Measurements from ENCODE around the gene UMAD1. TPM values are rescaled to one million over a fixed set of nuclear protein-coding genes. Genes with fewer than 3 reads are reported as not detected.

Gene UMAD1
- total and polyA plus RNA-seq, 2 experiments from 2014 or later = 8.4 to 12.4 TPM

- TF ChIP-seq ZNF114 (CRISPR knock-in tag; IDR thresholded peaks at IDR 0.05) = no peak
Measured at GRCh38 chr7:7832518-7832917, 192.0 kb downstream of the UMAD1 start (continued).

- H3K4me1 Mint-ChIP-seq = peaks cover 31% of the 10 kb centered on the region
- no peak for TF ChIP-seq REST (IDR thresholded peaks at IDR 0.05; ENCODE audit: unreplicated experiment)
- TF ChIP-seq CREB1 (CRISPR knock-in tag; IDR thresholded peaks at IDR 0.05; ENCODE audit: low read depth) = no peak
- no peak for TF ChIP-seq EZH2phosphoT487 (IDR thresholded peaks at IDR 0.05; ENCODE audit: unreplicated experiment)
- peak; percentile 48 for ATAC-seq
Measured at GRCh38 chr7:7834761-7835160, 194.2 kb downstream of the UMAD1 start.

GRCh38 chr7:7841027-7841426, 200.5 kb downstream of the UMAD1 start:
- Mint-ChIP-seq H3K27ac (no peak overlapping the region), H3K9me3 (no peaks in the 10 kb centered on the region), H3K4me1 (peaks cover 15% of the 10 kb centered on the region), H3K27me3 (ENCODE audit: insufficient read depth, low read depth, poor library complexity) (peaks cover 4% of the 10 kb centered on the region), H3K4me3 (no peak overlapping the region), H3K36me3 (ENCODE audit: low read depth) (no peaks in the 10 kb centered on the region)
- Histone ChIP-seq H3K4me2 (no peak overlapping the region), H4K20me1 (replicated peaks; ENCODE audit: insufficient read depth) (no peaks in the 10 kb centered on the region), H3K4me3 (no peak overlapping the region), H3K27me3 (ENCODE audit: insufficient read depth) (no peaks in the 10 kb centered on the region), H3K27ac (ENCODE audit: low read depth) (no peak overlapping the region), H2AFZ (no peak overlapping the region), H3K9me2 (ENCODE audit: insufficient read depth) (no peaks in the 10 kb centered on the region), H3K79me2 (replicated peaks; ENCODE audit: insufficient read depth) (no peaks in the 10 kb centered on the region), H3K36me3 (ENCODE audit: insufficient read depth) (no peaks in the 10 kb centered on the region), H3F3A (replicated peaks; ENCODE audit: low read depth) (no peaks in the 10 kb centered on the region), H3K4me1 (ENCODE audit: insufficient read depth) (peaks cover 10% of the 10 kb centered on the region)
- ATAC-seq (no peak), DNase-seq (ENCODE audit: low spot score) (no peak)
- TF ChIP-seq EZH2phosphoT487 (IDR thresholded peaks at IDR 0.05; ENCODE audit: unreplicated experiment) (no peak), ETS1 (IDR thresholded peaks at IDR 0.05) (no peak), NANOG (IDR thresholded peaks at IDR 0.05; ENCODE audit: borderline replicate concordance) (no peak), ZNF331 (CRISPR knock-in tag; IDR thresholded peaks at IDR 0.05; ENCODE audit: low read depth) (no peak), STAT1 (IDR thresholded peaks at IDR 0.05; ENCODE audit: unreplicated experiment) (no peak), ZNF114 (CRISPR knock-in tag; IDR thresholded peaks at IDR 0.05) (no peak), REST (IDR thresholded peaks at IDR 0.05; ENCODE audit: unreplicated experiment) (no peak), CREB1 (CRISPR knock-in tag; IDR thresholded peaks at IDR 0.05; ENCODE audit: low read depth) (no peak)

More at GRCh38 chr7:7834761-7835160, 194.2 kb downstream of the UMAD1 start:
- peak overlapping the region; percentile 51 for H3K27ac ChIP-seq (ENCODE audit: low read depth)
- H3K79me2 ChIP-seq (replicated peaks; ENCODE audit: insufficient read depth) = no peaks in the 10 kb centered on the region
- Mint-ChIP-seq H3K27me3 (ENCODE audit: insufficient read depth, low read depth, poor library complexity) (peaks cover 4% of the 10 kb centered on the region), H3K36me3 (ENCODE audit: low read depth) (no peaks in the 10 kb centered on the region; the same call in 2 of the 3 replicates), H3K9me3 (no peaks in the 10 kb centered on the region; the same call in 2 of the 3 replicates), H3K4me3 (peak overlapping the region; percentile 9), H3K27ac (peak overlapping the region; percentile 60)
- H3K9me2 ChIP-seq (ENCODE audit: insufficient read depth) = no peaks in the 10 kb centered on the region
- no peak overlapping the region for H2AFZ ChIP-seq
- no peaks in the 10 kb centered on the region for H4K20me1 ChIP-seq (replicated peaks; ENCODE audit: insufficient read depth)
- no peaks in the 10 kb centered on the region for H3K36me3 ChIP-seq (ENCODE audit: insufficient read depth)
- H3K27me3 ChIP-seq (ENCODE audit: insufficient read depth) = no peaks in the 10 kb centered on the region
- peak overlapping the region; percentile 30; the same call in 1 of the 2 replicates for H3K4me2 ChIP-seq
- no peak overlapping the region for H3K4me3 ChIP-seq
- peaks cover 21% of the 10 kb centered on the region for H3K4me1 ChIP-seq (ENCODE audit: insufficient read depth)
- no peaks in the 10 kb centered on the region for H3F3A ChIP-seq (replicated peaks; ENCODE audit: low read depth)
- peak; percentile 26 for DNase-seq (ENCODE audit: low spot score)
